Kidney glomerular epithelial cell (primary cell): ENCODE measurements around the gene MED12L.
"Not testable (repeated sequence)": the region's sequence is repeated elsewhere in the genome, so short reads cannot be mapped to it uniquely, and the experiment has no call there.

Source experiments
- DNase-seq: peaks from one replicate; lab custom pipeline; 2025; lab: John Stamatoyannopoulos, UW

The MED12L gene

GRCh38 chr3:151209654-151210053 lies 124.2 kb downstream of the MED12L start:
- DNase-seq = no peak

DNA sequence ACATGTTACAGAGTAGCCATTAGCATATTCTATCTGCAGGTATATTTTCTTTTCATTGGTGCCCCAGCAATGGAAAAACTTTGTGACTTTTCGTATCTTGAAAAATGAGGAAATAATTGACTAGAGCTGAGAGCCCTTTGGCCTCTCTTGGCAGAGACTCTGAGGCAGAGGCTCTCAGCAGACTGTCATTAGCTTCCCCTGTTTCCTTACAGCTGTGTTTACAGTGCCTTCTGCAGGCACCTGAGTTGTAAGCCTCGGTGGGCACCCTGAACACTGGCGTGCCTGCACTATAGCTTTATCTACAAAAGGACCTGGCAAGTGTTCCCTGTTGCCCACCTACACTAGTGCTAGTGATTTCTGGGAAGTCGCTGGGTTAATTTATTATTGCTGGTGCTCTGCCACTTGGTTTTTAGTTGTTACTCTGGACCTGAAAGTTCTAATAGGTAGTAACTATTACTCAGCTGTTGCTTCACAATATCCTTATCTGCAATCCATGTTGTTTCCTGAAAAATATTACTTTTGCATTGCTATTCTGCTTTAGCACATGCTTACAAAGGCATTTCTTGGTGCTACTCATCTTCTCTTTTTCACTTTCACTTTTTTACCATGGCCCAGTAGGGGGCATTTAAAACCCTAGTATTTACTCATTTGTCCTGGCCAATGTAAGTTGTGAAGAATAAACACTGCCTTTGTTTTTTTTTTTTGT lies 125.4 kb downstream of the MED12L start:
- no peak for DNase-seq

GRCh38 chr3:151213151-151213550 lies 127.7 kb downstream of the MED12L start:
- no peak for DNase-seq

DNA sequence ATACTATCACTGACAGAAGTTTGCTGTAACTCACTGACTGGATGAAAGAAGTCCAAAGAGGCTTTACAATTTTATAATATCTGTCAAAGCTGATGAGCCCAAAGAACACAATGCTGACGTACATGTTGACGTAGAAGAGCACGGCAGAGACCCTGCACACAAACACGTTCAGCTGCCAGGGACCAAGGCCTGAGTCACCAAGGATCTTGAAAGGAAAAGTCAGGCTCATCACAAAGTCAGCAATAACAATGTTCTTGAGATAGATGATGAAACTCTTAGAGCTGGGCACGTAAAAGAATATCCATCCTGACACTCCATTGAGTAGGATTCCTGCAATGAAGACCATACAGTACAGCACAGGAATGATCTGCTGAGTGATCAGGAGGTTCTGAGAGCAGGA lies 128.4 kb downstream of the MED12L start:
- DNase-seq = no peak

DNA sequence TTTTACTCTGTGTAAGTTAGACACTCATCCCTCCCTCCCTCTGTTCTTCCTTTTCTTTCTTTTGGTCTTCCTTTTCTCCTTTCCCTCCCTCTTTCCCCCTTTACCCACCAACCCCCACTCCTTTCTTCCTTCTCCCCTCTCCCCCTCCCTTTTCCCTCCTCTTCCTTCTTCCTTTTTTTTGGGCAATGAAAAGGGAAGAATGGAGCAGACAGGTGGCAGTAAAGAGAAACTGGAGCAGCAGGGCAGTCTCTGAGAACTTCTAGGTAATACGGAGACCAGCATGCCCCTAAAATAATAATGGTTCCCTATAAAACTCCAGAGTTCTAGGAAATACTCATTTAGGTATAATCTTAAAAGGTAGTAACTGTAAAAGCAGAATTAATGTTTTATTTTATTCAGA lies 129.0 kb downstream of the MED12L start:
- DNase-seq = no peak

- peak; percentile 44 for DNase-seq
Measured at GRCh38 chr3:151216641-151217607, 131.5 kb downstream of the MED12L start.

DNA sequence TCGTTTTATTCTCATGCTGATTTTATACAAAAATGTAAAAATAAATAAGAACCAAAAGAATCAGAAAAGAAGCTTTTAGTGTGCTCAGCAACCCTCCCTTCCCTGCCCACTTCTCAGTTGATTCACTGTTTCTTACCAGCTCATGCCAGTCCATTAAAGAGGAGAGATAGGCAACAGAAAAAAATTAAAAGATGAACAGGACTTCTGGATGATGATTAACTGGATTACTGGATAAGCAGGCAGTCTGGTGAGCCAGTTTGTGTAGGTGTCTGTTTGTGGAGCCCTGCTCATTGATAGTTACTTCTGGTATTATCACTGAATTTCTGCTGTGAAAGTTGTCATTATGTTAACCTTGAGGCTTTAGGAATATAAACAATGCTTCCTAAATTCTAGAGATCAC lies 132.7 kb downstream of the MED12L start:
- DNase-seq = peak; percentile 88

DNA sequence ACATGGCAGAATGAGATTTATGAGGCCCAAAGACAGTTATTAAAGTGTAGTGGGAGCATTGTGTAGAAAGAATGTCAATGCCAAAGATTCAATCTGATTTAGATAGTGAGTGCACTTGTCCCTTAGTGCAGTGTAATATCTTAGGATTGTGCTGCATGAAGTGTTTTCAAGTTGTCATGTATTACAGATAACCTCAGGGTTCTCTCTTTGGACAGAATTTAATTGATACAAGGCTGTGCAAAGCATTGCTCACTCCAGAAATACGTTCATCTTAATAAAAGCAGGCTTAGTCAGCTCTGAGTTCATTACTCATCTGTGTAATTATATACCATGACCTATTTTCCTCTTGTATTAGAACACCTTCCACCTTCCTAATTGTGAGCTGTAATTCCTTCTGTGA lies 133.6 kb downstream of the MED12L start:
- DNase-seq = peak; percentile 84

GRCh38 chr3:151224268-151224866 lies 138.9 kb downstream of the MED12L start:
- no peak for DNase-seq

DNA sequence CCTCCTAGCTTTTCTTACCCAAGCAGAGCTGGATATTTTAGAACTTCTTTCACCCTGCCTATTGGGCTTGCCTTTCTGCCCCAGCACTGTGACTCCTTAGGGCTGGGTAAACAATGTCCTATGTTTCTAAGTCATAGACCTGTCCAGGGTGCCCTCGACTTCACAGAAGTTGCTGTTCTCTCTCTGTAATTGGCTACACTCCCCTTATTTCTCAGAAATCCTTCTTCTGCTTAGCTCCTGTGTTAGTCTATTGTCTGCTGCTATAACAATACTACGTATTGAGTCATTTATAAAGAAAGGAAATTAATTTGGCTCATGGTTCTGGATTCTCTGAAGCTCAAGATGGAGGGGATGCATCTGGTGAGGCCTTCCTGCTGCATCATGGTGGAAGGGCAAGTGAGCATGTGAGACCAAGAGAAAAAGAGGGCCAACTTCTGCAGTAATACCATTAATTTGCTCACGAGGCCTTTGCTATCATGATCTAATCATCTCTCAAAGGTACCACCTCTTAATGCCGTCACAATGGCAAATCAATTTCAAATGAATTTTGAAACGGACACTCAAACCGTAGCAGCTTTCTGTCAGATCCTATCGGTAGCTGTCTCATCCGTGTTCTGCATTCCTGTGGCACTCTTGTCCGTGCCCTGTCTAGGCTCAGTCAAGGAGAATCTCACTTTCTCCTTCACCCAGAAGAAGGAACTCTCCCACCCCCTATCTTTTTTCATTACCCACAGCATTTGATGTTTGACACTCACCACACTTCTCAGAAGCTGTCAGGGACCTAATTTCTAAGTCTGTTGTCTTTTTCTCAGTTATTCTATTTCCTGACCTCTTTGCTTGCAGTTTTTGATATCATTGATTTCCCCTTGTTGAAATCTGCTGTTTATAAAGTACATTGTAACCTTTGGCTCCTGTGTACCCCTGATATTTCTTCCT lies 139.8 kb downstream of the MED12L start:
- DNase-seq = no peak

GRCh38 chr3:151226088-151226563 lies 140.7 kb downstream of the MED12L start:
- peak; percentile 72 for DNase-seq

DNA sequence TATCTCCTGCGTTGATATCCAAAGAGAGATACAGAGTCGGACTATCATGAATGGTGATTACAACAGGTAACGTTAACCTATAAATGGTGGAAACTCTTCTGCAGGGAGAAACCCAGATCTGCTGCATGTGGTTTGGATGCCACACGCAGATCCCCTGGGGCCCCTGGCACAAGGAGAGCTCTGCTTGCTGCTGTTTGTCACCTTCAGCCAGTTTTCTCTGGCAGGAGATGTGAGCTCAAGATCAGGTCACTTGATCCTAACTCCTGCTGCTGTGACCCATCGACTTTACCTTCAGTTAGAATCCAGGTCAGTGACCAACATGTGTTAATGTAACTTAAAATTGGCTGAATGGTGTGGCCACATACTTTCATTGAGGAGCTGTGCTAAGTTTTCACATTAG lies 141.4 kb downstream of the MED12L start:
- DNase-seq = no peak

DNA sequence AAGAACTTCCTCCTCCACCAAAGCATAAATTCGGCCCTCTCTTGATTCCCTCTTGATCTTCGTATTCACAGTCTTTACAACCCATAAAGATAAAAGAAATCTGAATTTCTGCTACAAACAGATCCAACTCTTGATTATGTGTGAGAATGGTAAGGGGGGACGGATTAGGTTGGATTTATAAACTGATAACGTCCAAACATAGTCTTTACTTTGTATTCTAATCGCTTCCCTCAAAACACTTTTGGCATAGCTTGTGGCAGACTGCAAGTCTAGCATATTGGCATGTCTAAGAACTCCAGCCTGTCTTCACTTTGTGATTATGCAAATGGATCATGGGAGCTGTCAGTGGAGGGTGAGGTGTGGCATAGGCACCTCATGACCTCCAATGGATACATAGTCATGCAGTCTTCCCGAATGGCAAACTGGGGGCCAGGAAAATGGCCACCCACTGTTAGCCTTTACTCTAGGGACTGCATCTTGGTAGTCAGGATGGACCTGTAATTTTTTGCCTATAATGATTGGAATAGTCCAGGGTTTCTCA lies 141.9 kb downstream of the MED12L start:
- DNase-seq = no peak

- peak; percentile 71 for DNase-seq
Measured at GRCh38 chr3:151227807-151228665, 142.6 kb downstream of the MED12L start.

DNA sequence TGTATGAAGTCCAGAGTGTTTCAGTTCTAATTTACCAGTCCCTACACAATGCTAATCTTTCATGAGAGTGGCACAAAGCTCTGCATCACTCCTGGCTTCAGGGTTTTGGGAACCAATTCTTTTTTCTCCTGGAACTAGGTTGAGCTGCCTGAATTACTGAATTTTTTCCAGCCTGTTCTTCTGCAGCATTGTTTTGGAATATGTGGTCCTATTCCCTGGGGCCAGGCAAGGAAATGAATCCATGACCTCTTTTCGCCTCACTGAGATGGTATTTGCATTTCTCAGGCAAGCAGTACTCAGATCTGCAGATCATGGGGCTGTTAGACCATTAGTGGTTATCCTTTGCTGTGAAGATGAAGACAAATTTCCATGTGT lies 143.2 kb downstream of the MED12L start:
- DNase-seq = peak; percentile 53

GRCh38 chr3:151230646-151231045 lies 145.2 kb downstream of the MED12L start:
- no peak for DNase-seq

DNA sequence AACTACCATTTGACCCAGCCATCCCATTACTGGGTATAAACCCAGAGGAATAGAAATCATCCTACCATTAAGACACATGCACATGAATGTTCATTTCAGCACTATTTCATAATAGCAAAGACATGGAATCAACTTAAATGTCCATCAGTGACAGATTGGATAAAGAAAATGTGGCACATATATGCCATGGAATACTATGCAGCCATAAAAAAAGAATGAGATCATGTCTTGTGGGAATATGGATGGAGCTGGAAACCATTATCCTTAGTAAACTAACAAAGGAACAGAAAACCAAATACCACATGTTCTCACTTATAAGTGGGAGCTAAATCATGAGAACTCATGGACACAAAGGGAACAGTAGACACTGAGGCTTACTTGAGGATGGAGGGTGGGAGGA lies 146.9 kb downstream of the MED12L start:
- not testable (repeated sequence) for DNase-seq

DNA sequence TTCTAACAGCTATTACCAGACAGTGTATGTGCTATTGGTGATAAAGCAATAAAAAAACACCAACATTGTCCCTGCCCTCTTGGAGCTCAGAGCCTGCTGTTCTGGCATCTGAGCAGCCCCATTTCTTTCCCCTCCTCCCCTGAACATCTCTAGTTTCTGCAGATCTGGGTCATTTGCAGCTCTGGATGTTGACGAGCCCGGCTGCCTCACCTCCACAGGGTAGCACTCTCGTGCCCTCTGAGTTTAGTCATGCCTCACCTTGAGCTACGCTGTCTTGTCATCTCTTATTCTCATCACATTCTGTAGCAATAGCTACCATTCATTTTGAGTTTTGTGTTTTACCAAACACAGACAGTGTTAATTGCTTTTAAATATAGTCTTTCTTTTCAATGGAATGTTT lies 147.5 kb downstream of the MED12L start:
- DNase-seq = no peak

- DNase-seq = no peak
Measured at GRCh38 chr3:151234825-151235224, 149.4 kb downstream of the MED12L start.

- DNase-seq = no peak
Measured at GRCh38 chr3:151236316-151236715, 150.9 kb downstream of the MED12L start.
